NCI-H345 treated with DMSO at 0.1 percent for 48 hours (cell line): Measurements from ENCODE around the gene C19orf85.

Source experiments
- DNase-seq: peaks from one replicate; lab custom pipeline; 2025; ENCODE audit not compliant: unreplicated experiment; lab: John Stamatoyannopoulos, UW

C19orf85 gene

DNA sequence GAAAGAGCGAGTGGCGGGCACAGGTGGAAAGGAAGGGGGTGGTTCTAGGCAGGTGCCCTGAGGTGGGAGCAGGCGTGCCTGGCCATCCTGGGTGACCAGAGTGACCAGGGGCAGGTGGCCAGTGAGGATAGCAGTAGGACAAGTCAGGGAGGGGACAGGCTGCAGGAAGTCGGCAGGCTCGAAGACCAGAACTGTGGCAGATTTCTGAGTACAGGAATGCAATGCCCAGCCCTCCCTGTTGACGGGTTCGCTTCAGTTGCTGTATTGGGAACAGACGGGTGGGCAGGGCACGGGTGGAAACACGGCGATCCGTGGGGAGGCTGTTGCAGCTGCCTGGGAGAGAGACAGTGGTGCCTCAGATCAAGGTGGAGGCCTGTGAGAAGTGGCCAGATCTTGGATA, 13.8 kb upstream of the C19orf85 start:
- no peak for DNase-seq

GRCh38 chr19:55477905-55478304, 13.4 kb upstream of the C19orf85 start:
- DNase-seq: no peak

- DNase-seq: peak; percentile 72
Measured at GRCh38 chr19:55476100-55476775, 11.7 kb upstream of the C19orf85 start, which contains the start of gene ZNF628. Gene ZNF628 (plus strand): TSS chr19:55476617. CDS start chr19:55479911, 3,294 bp downstream.

GRCh38 chr19:55474269-55475265, 10.0 kb upstream of the C19orf85 start:
- no peak for DNase-seq

- DNase-seq: no peak
Measured at GRCh38 chr19:55473225-55474012, 8.9 kb upstream of the C19orf85 start.

- no peak for DNase-seq
Measured at GRCh38 chr19:55472463-55472862, 7.9 kb upstream of the C19orf85 start.

DNA sequence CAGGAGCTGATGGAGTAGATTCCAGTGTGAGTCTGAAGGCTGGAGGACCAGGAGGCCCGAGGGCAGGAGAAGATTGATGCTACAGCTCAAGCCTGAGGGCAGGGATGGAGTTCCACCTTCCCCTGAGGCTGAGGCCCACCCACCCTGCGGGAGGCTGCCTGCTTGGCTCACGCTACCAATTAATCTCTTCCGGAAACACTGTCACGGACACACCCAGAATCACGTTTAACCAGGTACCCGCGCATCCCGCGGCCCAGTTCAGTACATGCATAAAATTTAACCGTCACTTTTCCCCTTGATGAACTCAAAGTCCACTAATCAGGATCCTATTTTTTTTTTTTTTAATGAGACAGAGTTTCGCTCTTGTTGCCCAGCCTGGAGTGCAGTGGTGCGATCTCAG, 6.7 kb upstream of the C19orf85 start:
- DNase-seq: no peak

DNA sequence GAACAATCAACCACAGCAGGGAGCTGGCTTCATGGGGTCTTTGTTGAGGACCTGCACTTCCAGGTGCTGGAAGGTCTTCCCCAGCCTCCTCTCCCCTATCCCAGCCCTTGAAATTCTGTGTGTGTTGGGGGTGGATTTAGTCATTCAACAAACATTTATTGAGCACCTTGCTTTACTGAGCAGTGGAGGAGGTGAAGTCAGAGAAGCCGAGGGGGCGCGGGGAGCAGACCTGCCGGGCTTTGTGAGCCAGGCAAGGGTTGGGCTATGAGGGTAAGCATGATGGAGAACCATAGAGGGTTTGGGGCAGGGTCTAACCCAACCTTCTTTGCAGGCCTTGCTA, 3.5 kb upstream of the C19orf85 start:
- no peak for DNase-seq

DNA sequence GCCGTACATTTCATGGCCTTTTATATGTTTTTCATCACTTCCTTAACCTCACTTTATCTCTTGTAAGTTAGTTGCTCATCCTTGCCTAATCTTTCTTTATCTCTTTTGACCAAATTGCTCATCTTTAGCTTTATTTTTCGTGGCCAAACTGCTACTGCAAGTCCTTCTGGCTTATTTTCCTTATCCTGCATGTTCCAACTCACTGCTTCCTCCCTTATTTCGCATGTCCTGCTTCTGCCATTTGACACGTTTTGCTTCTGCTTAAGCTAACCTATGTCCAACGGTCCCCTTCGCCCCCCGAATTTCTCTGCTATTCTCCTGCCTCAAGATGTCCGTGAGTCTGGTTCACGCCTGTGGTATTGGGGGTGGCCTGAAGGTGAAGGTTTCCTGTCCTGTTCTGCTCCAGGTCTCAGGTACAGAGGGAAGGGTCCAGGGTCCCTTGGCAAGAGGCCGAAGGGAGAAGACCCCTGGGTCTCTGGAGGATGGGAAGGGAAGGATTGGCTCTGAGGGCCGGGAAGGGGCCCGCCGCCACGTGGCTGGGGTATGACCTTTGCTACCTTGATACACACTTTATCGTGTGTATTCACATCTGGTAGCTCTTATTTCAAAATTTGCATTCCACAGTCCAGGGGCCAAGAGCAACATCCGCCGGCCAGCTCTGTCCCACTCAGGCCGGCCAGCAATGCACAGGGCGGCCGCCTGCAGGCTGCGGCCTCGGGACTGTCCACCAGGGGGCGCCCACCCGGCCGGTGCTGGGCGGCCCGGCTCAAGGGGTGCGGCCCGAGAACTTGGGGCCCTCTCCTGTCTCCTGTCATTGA, 2.9 kb upstream of the C19orf85 start:
- no peak for DNase-seq

DNA sequence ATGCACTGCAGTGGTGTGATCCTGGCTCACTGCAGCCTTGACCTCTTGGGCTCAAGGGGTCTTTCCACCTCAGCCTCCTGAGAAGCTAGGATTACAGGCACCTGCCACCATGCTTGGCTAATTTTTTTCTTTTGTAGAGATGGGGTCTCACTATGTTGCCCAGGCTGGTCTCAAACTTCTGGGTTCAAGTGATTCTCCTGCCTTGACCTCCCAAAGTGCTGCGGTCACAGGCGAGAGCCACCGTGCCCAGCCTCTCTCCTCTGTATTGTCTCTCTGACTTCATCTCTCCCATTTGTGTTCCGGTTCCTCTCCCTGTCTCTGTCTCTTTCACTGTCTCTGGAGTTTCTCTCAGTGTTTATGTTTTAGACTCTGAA, 1.7 kb upstream of the C19orf85 start:
- DNase-seq: no peak

DNA sequence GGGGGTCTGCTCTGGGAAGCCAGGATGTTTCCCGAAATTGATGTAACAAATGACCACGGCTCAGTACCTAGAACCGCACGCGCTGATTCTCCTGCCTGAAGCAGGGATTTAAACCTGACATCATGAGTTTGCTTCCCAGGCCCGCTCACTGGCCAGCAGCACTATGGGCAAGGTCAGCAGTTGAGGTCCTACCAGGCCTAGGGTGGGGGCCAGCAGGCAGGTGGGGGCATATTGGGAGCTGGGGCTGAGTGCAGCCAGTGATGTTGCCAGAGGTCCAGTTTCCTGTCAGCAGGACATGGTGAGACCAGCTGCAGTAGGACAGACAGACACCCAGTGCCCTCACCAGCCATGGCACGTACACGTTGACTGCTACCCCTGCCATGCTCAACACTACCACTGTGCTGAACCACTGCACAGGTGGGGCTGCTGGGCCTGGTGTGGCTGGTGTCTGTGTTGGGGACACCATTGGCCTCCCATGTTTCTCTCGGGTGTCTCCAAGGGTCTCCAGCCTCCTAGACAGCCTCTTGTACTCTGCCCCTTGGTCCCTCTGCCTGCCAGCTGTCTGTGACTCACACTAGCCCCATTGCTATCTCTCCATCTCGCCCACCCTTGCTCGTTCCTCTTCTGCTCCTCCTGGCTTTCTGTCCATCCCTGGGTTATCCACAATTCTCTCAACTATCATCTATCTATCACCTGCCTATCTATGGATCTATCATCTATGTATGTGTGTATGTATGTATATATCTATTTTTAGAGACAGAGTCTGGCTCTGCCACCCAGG, 1.1 kb upstream of the C19orf85 start:
- DNase-seq: no peak

DNA sequence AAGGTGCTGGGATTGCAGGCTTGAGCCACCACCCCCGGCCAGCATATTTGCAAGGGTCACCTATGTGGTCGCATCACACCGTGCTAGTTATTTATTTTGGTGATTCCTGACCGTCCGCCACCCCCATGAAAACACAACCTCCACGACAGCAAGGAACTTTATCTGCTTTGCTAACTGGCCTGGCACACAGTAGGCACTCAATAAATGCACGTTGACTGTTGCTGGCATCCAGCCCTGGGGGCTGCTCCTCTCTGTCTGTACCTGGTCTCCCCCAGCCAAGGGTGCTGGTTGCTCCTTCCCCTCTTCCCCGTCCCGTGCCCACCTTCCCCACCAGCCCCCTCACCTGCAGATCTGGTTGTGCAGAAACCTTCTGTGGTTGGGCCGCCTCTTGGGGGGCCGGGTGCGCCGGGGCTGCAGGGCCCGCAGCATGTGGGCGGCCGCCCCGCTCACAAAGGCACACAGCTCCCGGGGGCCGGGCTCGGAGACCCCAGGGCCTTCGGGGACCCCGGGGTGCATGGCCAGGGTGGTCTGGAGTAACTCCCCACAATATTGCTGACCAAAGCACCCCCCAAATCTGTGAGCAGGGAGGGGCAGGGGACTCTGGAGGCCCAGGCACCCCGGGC, 401 bp downstream of the C19orf85 start:
- no peak for DNase-seq

GRCh38 chr19:55463583-55464031, 944 bp downstream of the C19orf85 start:
- DNase-seq: no peak

- no peak for DNase-seq
Measured at GRCh38 chr19:55462722-55463121, 1.8 kb downstream of the C19orf85 start.

DNA sequence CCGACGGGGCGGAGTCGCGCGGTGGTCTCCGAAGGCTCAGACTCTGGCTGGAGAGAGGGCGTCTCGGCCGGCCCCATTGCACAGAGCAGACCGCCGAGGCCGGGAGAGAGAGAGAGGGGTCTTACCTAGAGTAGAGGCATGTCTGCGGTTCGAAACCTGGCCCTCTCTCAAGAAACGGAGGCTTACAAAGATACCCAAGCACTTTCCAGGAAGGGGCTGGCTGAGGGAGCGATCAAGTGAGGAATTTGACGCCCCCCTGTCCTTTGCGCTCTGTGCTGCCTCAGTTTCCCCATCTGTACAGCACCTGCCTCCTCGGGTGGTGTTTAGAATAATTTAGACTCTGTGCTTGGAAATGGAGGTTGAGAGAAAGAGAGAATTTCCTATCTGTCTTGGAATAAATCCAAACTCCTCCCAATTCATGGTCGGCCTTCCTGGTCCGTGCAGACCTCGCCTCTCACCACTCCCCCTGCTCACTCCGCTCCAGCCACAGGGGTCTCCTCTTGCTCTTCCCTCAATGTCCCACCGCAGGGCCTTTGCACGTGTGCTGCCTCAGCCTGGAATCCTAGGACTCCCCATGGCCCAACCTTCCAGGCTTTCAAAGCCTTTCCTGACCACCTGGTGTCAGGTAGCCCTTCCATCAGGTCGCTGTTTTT, 2.5 kb downstream of the C19orf85 start:
- DNase-seq: no peak

- DNase-seq: peak; percentile 93
Measured at GRCh38 chr19:55461259-55461973, 3.1 kb downstream of the C19orf85 start, which contains the start of gene ISOC2. Gene ISOC2 (minus strand): TSS chr19:55461642. CDS start chr19:55456486, 5,156 bp downstream.

DNA sequence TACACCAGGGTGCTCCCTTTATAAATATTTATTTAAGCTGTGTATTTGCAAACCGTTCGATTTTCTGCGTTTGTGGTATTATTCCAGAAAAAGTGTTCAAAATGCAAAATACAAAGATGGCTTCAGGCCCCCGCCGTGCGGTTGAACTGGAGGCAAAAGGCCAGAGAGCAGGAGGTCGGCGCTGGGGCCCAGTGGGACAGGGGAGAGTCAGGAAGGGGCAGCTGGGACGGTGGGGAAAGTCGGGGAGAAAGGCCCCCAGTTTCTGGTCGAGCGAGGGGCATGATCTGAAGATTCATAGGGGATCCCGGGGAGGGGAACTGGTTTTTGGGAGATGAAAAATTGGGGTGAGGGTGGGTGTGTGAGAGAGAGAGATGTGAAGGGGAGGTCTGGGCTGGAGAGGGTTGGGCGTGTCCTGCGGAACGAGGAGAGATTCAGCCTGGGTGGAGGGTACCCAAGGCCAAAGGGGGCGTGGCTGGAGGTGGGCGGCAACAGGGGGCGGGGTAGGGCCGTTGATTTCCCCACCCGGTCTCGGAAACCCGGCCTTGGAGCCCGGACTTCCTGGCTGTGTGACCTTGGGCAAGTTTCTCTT, 3.8 kb downstream of the C19orf85 start:
- no peak for DNase-seq
